Measurements from ENCODE around the gene RAET1E. TPM values are rescaled to one million over a fixed set of nuclear protein-coding genes. Genes with fewer than 3 reads are reported as not detected.

Gene RAET1E
- total RNA-seq, 1 experiment from 2014 or later: not detected

DNA sequence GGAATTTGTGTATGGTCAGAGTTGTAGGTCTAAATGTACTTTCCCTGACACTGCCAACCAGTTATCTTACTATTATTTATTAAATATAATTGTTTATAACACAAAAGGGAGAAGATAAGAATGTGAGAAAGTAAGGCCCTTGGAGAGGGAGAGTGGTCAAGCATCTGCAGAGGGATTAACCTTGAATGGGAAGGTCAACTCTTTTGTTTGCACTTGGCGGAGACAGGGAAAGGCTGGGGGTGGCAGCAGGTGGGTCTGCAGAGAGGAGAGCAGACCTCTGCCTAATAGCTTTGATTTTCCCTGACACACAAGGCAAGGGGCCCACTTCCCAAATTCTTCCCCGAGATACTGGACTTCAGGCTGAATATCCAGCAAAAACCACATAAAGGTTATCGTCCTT, 38.0 kb downstream of the RAET1E start:
- POLR2A ChIA-PET: interaction anchor here (0.6 kb wide), 1 partner anchor 28 kb away, joined by 5 read pairs; no protein-coding TSS in a partner anchor
- intact Hi-C loops (cut with micrococcal nuclease; ENCODE audit: unreplicated experiment): loop anchor here (10.0 kb wide), 1 partner anchor 295 kb away; the partner anchor contains the start of gene GINM1
- no peaks in the 10 kb centered on the region for H3K27me3 Mint-ChIP-seq (ENCODE audit: insufficient read depth, unreplicated experiment)
- no peaks in the 10 kb centered on the region for H3K9me3 Mint-ChIP-seq (ENCODE audit: unreplicated experiment)
- CTCF ChIA-PET: no interaction called here
- H3K36me3 ChIP-seq (ENCODE audit: control insufficient read depth, insufficient read depth, low read length): no peaks in the 10 kb centered on the region
- no peak for TF ChIP-seq CTCF (IDR thresholded peaks at IDR 0.05; ENCODE audit: insufficient read depth in 1 of 2, low read depth in 1 of 2, low read length in 1 of 2, severe bottlenecking in 1 of 2, unreplicated experiment in 1 of 2)
- no peaks in the 10 kb centered on the region for H3K9me3 ChIP-seq
- no TSS peak for BruUV-seq (replicated peaks)
- no peak overlapping the region for H3K27ac Mint-ChIP-seq (ENCODE audit: unreplicated experiment)
- peaks cover 23% of the 10 kb centered on the region for H3K4me1 ChIP-seq
- H3K27me3 ChIP-seq (replicated peaks; ENCODE audit: control insufficient read depth, insufficient read depth, low read length): no peaks in the 10 kb centered on the region
- peaks cover 41% of the 10 kb centered on the region for H3K4me1 Mint-ChIP-seq (ENCODE audit: low read depth, unreplicated experiment)
- no peak overlapping the region for H3K4me3 ChIP-seq (ENCODE audit: low read depth, low read length)
- H3K4me3 Mint-ChIP-seq (ENCODE audit: unreplicated experiment): no peak overlapping the region
- DNase-seq: no peak
- peaks cover 3% of the 10 kb centered on the region for H3K36me3 Mint-ChIP-seq (ENCODE audit: insufficient read depth, unreplicated experiment)

DNA sequence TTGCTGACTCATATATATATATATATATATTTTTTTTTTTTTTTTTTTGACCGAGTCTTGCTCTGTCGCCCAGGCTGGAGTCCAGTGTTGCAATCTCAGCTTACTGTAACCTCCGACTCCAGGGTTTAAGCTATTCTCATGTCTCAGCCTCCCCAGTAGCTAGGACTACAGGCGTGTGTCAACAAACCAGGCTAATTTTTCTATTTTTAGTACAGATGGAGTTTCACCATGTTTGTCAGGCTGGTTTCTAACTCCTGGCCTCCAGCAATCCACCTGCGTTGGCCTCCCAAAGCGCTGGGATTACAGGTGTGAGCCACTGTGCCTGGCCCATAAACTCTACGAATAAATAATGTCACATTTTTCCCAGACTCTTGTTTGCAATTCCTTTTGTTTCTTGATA, 38.5 kb downstream of the RAET1E start:
- no peak overlapping the region for H3K27ac Mint-ChIP-seq (ENCODE audit: unreplicated experiment)
- Histone ChIP-seq H3K4me1 (peaks cover 29% of the 10 kb centered on the region), H3K36me3 (ENCODE audit: control insufficient read depth, insufficient read depth, low read length) (no peaks in the 10 kb centered on the region), H3K9me3 (no peaks in the 10 kb centered on the region), H3K4me3 (ENCODE audit: low read depth, low read length) (no peak overlapping the region), H3K27me3 (replicated peaks; ENCODE audit: control insufficient read depth, insufficient read depth, low read length) (no peaks in the 10 kb centered on the region)
- ChIA-PET CTCF (no interaction called here), POLR2A (no interaction called here)
- peaks cover 47% of the 10 kb centered on the region for H3K4me1 Mint-ChIP-seq (ENCODE audit: low read depth, unreplicated experiment)
- BruUV-seq (replicated peaks): no TSS peak
- H3K36me3 Mint-ChIP-seq (ENCODE audit: insufficient read depth, unreplicated experiment): peaks cover 6% of the 10 kb centered on the region
- H3K4me3 Mint-ChIP-seq (ENCODE audit: unreplicated experiment): no peak overlapping the region
- no peak for TF ChIP-seq CTCF (IDR thresholded peaks at IDR 0.05; ENCODE audit: insufficient read depth in 1 of 2, low read depth in 1 of 2, low read length in 1 of 2, severe bottlenecking in 1 of 2, unreplicated experiment in 1 of 2)
- intact Hi-C loops (cut with micrococcal nuclease; ENCODE audit: unreplicated experiment): no loop called here
- peak in 1 of 2 experiments; percentile 37 for DNase-seq
- no peaks in the 10 kb centered on the region for H3K9me3 Mint-ChIP-seq (ENCODE audit: unreplicated experiment)
- H3K27me3 Mint-ChIP-seq (ENCODE audit: insufficient read depth, unreplicated experiment): no peaks in the 10 kb centered on the region

GRCh38 chr6:149857541-149857940, 40.4 kb downstream of the RAET1E start:
- Histone ChIP-seq H3K9me3 (no peaks in the 10 kb centered on the region), H3K4me3 (ENCODE audit: low read depth, low read length) (no peak overlapping the region), H3K36me3 (ENCODE audit: control insufficient read depth, insufficient read depth, low read length) (no peaks in the 10 kb centered on the region), H3K4me1 (peaks cover 35% of the 10 kb centered on the region), H3K27me3 (replicated peaks; ENCODE audit: control insufficient read depth, insufficient read depth, low read length) (no peaks in the 10 kb centered on the region)
- H3K4me1 Mint-ChIP-seq (ENCODE audit: low read depth, unreplicated experiment): peaks cover 47% of the 10 kb centered on the region
- no peak for DNase-seq
- BruUV-seq (replicated peaks): no TSS peak
- H3K9me3 Mint-ChIP-seq (ENCODE audit: unreplicated experiment): no peaks in the 10 kb centered on the region
- ChIA-PET CTCF (no interaction called here), POLR2A (no interaction called here)
- intact Hi-C loops (cut with micrococcal nuclease; ENCODE audit: unreplicated experiment): no loop called here
- no peak overlapping the region for H3K4me3 Mint-ChIP-seq (ENCODE audit: unreplicated experiment)
- no peaks in the 10 kb centered on the region for H3K27me3 Mint-ChIP-seq (ENCODE audit: insufficient read depth, unreplicated experiment)
- peaks cover 6% of the 10 kb centered on the region for H3K36me3 Mint-ChIP-seq (ENCODE audit: insufficient read depth, unreplicated experiment)
- no peak for TF ChIP-seq CTCF (IDR thresholded peaks at IDR 0.05; ENCODE audit: insufficient read depth in 1 of 2, low read depth in 1 of 2, low read length in 1 of 2, severe bottlenecking in 1 of 2, unreplicated experiment in 1 of 2)
- no peak overlapping the region for H3K27ac Mint-ChIP-seq (ENCODE audit: unreplicated experiment)

All from Caco-2 (cell line).